Bronchial epithelial cell (primary cell): ENCODE measurements around the gene DNAJB6. TPM values are rescaled to one million over a fixed set of nuclear protein-coding genes. Genes with fewer than 3 reads are reported as not detected.

Experiments used
- DNase-seq: peaks from one replicate; pipeline ENCODE4 v3.0.0-alpha.2; 2010; ENCODE audit warnings: low read depth
- FAIRE-seq: peaks from 2 replicates; lab custom pipeline; 2011; peaks lifted over from hg19 to GRCh38; lab: Jason Lieb, UNC
- H3K27me3 ChIP-seq: 2 replicates; pipeline ENCODE4 v1.5.1; 2011; ENCODE audit warnings: low read length; ENCODE audit not compliant: control insufficient read depth, insufficient read depth
- H3K36me3 ChIP-seq: 2 replicates; pipeline ENCODE4 v1.5.1; 2011; ENCODE audit warnings: low read length; ENCODE audit not compliant: control insufficient read depth, insufficient read depth
- H3K4me3 ChIP-seq: 2 replicates; pipeline ENCODE4 v1.5.1; 2011; ENCODE audit warnings: mild to moderate bottlenecking, low read depth, low read length, control low read depth
- total RNA-seq: library from RNA; depleted of rRNA; stranded (reverse); fragments of >200 nt; gene quantifications from 2 replicates; pipeline ENCODE4 v1.2.1, GENCODE V29; 2014
- TF ChIP-seq, protein P1 (sequence below): IDR thresholded peaks from 2 replicates; pipeline ENCODE4 v1.5.1; 2011; ENCODE audit warnings: mild to moderate bottlenecking, moderate library complexity, low read length, control low read depth, inconsistent platforms; ENCODE audit not compliant: insufficient read depth, severe bottlenecking

Gene DNAJB6
- total RNA-seq, 1 donor from 2014 or later: 87.9 TPM

DNA sequence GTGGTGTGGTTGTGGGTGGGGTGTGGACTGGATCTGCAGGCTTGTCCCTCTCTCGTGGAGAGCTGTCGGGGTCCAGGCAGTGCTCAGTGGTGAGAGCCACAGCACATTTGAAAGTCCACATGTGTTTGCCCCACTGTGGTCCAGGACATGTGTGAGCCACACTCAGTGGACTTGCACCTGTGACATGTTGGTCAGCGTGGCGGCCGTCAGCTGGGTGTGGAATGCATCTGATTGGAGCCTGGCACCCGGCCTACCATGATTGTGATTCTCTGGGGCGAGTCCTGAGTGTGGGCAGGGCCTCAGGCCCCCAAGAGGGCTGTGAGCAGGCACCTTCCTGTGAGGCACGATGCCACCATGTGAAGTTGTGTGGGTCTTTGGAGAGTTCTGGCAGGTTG lies 77.9 kb downstream of the DNAJB6 start:
- FAIRE-seq (no peak), DNase-seq (no peak)
- peaks cover 6% of the 10 kb centered on the region for H3K36me3 ChIP-seq
- no peak overlapping the region for H3K4me3 ChIP-seq
- TF ChIP-seq, protein P1, sequence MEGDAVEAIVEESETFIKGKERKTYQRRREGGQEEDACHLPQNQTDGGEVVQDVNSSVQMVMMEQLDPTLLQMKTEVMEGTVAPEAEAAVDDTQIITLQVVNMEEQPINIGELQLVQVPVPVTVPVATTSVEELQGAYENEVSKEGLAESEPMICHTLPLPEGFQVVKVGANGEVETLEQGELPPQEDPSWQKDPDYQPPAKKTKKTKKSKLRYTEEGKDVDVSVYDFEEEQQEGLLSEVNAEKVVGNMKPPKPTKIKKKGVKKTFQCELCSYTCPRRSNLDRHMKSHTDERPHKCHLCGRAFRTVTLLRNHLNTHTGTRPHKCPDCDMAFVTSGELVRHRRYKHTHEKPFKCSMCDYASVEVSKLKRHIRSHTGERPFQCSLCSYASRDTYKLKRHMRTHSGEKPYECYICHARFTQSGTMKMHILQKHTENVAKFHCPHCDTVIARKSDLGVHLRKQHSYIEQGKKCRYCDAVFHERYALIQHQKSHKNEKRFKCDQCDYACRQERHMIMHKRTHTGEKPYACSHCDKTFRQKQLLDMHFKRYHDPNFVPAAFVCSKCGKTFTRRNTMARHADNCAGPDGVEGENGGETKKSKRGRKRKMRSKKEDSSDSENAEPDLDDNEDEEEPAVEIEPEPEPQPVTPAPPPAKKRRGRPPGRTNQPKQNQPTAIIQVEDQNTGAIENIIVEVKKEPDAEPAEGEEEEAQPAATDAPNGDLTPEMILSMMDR: no peak
- no peaks in the 10 kb centered on the region for H3K27me3 ChIP-seq

DNA sequence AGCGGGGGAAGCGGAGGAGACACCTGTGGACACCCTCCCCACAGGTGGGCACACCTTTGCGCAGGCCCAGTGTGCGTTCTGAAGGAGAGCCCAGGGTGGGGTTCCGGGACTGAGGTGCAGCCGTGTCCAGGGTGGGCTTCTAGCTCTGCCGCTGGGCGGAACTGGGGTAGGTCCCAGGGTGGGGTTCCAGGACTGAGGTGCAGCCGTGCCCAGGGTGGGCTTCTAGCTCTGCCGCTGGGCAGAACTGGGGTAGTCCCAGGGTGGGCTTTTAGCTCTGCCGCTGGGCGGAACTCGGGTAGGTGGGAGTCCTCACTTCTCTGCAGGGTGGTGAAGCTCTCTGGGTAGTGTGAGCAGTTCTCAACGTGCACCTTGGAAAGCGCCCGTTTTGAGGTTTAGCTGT lies 78.7 kb downstream of the DNAJB6 start:
- TF ChIP-seq, protein P1: no peak
- FAIRE-seq: no peak

DNA sequence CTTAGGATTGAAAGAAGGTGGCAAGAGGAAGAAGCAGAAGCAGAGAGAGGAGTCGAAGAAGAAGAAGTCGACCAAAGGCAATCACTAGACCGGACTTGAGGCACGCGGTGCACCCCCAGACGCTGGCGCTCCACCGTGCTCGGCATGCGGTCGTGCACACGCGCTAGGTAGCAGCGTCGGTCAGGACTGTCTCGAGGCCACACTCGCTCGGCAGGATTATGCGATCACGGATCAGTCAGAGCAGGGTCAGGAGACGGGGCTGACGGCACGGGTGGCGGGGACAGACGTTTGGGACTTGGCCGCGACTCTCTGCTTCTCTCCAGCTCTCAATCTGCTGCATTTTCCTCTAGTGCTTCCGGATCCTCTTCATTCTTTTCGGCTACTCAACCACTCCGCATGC lies 79.2 kb downstream of the DNAJB6 start:
- TF ChIP-seq, protein P1: no peak
- Histone ChIP-seq H3K36me3 (peaks cover 6% of the 10 kb centered on the region), H3K27me3 (no peaks in the 10 kb centered on the region), H3K4me3 (no peak overlapping the region)
- no peak for FAIRE-seq
- DNase-seq: no peak

More for the DNA sequence above, 78.7 kb downstream of the DNAJB6 start:
- Histone ChIP-seq H3K27me3 (no peaks in the 10 kb centered on the region), H3K4me3 (no peak overlapping the region), H3K36me3 (peaks cover 6% of the 10 kb centered on the region)
- DNase-seq: no peak

DNA sequence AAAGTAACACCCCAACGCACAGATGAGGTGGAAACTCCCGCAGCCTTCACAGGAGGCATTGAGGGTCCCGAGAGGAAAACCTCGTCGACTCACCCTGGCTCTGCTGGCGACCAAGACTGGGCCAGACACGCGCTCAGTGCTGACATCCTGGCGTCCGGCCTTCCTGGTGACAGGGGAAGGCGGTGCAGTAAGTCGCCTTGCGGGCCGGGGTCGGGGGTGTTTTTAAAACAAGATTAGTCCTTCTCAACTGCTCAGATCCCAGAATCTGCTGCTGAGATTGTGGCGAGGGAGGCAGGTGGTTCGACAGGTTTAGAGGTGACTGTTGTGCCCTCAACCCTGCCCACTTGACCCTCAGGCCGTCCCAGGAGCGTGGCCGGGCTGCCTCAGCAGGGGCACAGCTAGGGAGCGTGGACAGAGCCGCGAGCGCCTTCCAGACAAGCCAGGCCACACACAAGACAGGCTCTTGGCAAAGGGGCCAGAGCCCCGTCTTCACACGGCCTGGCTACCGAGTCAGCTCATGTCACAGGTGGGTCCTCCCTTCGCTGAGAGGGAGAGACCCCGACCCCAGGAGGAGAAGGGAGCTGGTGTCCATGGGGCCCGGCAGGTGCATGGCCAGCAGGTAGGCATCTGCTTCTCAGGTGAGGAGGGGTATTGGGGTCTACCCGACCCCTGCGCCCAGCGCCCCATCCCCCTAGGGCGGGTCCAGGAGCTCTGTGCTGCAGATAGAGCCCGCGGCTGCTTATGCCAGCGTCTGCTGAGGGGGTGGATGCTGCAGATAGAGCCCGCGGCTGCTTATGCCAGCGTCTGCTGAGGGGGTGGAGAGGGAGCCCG lies 81.6 kb downstream of the DNAJB6 start:
- Histone ChIP-seq H3K4me3 (no peak overlapping the region), H3K36me3 (peaks cover 6% of the 10 kb centered on the region), H3K27me3 (no peaks in the 10 kb centered on the region)
- TF ChIP-seq, protein P1: no peak
- FAIRE-seq: no peak
- no peak for DNase-seq

DNA sequence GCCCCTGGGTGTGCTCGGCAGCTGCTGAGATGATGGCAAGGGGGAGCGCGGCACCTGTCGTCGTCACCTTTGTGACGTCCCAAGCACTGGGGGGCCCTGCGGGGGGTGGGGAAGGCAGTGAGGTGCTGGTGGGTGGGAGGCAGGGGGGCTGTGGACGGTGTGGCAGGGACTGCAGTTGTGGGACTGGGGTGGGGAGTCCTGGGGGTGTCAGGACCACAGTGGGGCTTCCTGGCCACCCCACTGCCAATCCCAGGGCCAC lies 82.2 kb downstream of the DNAJB6 start:
- no peak for DNase-seq
- Histone ChIP-seq H3K4me3 (no peak overlapping the region), H3K27me3 (no peaks in the 10 kb centered on the region), H3K36me3 (peaks cover 6% of the 10 kb centered on the region)
- no peak for FAIRE-seq
- TF ChIP-seq, protein P1: no peak

DNA sequence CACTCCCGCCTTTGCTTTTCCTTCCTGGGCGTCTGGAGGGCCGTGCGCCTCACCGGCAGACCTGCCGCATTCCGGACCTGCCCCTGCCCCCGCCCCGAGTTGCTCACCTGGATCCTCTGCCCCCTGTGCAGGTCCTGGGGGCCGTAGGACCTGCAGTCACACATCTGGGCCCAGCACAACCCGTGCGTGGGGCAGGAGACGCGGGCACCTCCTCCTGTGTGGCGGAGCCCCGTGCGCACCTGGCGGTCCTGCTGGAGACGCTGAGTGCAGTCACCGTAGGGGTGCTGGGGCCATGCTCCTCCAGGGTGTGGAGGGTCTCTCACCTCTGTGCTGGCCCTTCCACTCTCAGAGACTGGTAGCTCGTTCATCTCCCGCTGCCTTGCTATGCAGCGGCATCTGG lies 85.5 kb downstream of the DNAJB6 start:
- TF ChIP-seq, protein P1: no peak
- Histone ChIP-seq H3K4me3 (no peak overlapping the region), H3K36me3 (no peaks in the 10 kb centered on the region), H3K27me3 (no peaks in the 10 kb centered on the region)
- no peak for FAIRE-seq
- no peak for DNase-seq
